IPS-18a (cell line): ENCODE data around the gene ARHGAP33.

ENCODE experiments used
- H3K27ac ChIP-seq: one replicate; pipeline ENCODE4 v1.5.1; 2013; ENCODE audit warnings: low read length
- H3K27me3 ChIP-seq: one replicate; pipeline ENCODE4 v1.6.1; 2013; ENCODE audit warnings: mild to moderate bottlenecking, low read length; ENCODE audit not compliant: control insufficient read depth, insufficient read depth
- H3K36me3 ChIP-seq: one replicate; pipeline ENCODE4 v1.6.1; 2013; ENCODE audit warnings: low read depth, low read length; ENCODE audit not compliant: control insufficient read depth
- H3K4me1 ChIP-seq: one replicate; pipeline ENCODE4 v1.6.1; 2013; ENCODE audit warnings: low read depth, low read length; ENCODE audit not compliant: control insufficient read depth
- H3K4me3 ChIP-seq: one replicate; pipeline ENCODE4 v1.5.1; 2013; ENCODE audit warnings: low read length
- H3K9ac ChIP-seq: one replicate; pipeline ENCODE4 v1.6.1; 2013; ENCODE audit warnings: mild to moderate bottlenecking, low read length, moderate library complexity
- H3K9me3 ChIP-seq: one replicate; pipeline ENCODE4 v1.6.1; 2013; ENCODE audit warnings: low read depth, low read length; ENCODE audit not compliant: control insufficient read depth

ARHGAP33 gene

DNA sequence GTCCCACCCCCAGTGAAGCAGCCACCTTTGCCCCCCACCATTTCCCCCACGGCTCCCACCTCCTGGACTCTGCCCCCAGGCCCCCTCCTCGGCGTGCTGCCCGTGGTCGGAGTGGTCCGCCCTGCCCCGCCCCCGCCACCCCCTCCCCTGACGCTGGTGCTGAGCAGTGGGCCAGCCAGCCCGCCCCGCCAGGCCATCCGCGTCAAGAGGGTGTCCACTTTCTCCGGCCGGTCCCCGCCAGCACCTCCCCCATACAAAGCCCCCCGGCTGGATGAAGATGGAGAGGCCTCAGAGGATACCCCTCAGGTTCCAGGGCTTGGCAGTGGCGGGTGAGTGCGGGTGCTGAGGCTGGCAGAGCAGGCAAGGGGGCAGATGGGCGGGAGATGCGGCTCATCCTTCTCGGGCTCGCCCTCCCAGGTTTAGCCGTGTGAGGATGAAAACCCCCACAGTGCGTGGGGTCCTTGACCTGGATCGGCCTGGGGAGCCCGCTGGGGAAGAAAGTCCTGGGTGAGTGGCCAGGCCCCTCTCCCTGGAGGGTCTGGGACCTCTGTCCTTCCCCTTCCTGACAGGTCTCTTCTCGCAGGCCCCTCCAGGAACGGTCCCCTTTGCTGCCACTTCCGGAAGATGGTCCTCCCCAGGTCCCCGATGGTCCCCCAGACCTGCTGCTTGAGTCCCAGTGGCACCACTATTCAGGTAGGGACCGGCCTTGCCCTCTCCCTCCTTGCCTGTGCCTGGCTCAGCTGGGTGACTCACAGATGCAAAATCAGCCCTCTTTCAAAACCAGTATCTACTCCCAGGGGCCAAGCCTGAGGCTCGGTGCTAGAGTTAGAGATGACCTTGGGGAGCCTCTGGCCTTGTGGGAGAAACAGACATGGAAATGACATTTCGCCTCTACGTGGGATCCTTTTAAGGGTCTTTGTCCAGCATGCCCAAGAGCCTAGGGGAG lies 41.9 kb upstream of the ARHGAP33 start:
- Histone ChIP-seq H3K9ac (no peak overlapping the region), H3K27me3 (no peaks in the 10 kb centered on the region), H3K36me3 (peaks cover 70% of the 10 kb centered on the region), H3K4me1 (no peaks in the 10 kb centered on the region), H3K27ac (no peak overlapping the region), H3K4me3 (no peak overlapping the region), H3K9me3 (no peaks in the 10 kb centered on the region)

DNA sequence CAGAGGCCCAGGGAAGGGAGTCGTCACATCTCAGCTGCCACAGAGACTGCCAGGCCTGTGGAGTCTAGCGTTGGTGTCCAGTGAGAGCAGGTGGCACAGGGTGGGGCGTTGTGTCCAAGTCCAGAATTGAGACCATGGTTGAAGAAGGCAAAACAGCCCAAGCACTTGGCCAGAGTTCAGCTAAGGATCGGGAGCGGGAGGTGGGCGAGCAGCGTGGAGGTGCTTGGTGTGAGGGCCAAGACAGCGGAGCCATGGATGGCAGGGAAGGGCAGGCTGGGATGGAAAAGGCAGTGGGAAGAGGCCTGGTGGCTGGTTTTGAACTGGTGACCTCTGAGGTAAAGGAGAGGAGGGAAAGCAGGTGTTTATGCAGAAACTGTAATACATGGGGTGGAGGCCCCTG lies 41.1 kb upstream of the ARHGAP33 start:
- H3K9ac ChIP-seq: no peak overlapping the region
- no peaks in the 10 kb centered on the region for H3K4me1 ChIP-seq
- peaks cover 66% of the 10 kb centered on the region for H3K36me3 ChIP-seq
- no peak overlapping the region for H3K27ac ChIP-seq
- no peaks in the 10 kb centered on the region for H3K9me3 ChIP-seq
- H3K4me3 ChIP-seq: no peak overlapping the region
- H3K27me3 ChIP-seq: no peaks in the 10 kb centered on the region

DNA sequence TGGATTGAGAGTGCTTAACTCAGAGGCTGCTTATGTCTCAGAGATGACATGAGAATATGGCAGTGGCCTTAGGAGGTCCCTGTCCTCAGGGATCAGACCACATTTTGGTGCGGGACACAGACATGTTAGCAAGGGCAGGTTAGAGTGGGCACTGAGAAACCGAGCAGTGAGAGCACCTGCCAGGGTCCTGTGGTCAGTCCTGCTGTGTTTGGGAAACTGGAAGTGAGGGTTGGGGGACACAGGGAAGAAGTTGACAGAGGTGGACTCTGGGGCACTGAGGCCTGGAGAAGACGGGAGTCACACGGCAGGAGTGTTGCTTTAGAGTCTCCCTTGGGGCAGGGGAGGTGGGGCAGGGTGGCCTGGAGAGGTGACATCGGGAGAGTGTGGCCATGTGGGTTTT lies 40.5 kb upstream of the ARHGAP33 start:
- H3K27me3 ChIP-seq: no peaks in the 10 kb centered on the region
- peaks cover 60% of the 10 kb centered on the region for H3K36me3 ChIP-seq
- H3K4me3 ChIP-seq: no peak overlapping the region
- H3K9me3 ChIP-seq: no peaks in the 10 kb centered on the region
- no peak overlapping the region for H3K27ac ChIP-seq
- no peak overlapping the region for H3K9ac ChIP-seq
- H3K4me1 ChIP-seq: no peaks in the 10 kb centered on the region

- no peaks in the 10 kb centered on the region for H3K4me1 ChIP-seq
- no peak overlapping the region for H3K9ac ChIP-seq
- H3K36me3 ChIP-seq: peaks cover 37% of the 10 kb centered on the region
- no peaks in the 10 kb centered on the region for H3K9me3 ChIP-seq
- no peaks in the 10 kb centered on the region for H3K27me3 ChIP-seq
- H3K27ac ChIP-seq: no peak overlapping the region
- H3K4me3 ChIP-seq: no peak overlapping the region
These were observed 38.2 kb upstream of the ARHGAP33 start for GRCh38 chr19:35736913-35737886.

DNA sequence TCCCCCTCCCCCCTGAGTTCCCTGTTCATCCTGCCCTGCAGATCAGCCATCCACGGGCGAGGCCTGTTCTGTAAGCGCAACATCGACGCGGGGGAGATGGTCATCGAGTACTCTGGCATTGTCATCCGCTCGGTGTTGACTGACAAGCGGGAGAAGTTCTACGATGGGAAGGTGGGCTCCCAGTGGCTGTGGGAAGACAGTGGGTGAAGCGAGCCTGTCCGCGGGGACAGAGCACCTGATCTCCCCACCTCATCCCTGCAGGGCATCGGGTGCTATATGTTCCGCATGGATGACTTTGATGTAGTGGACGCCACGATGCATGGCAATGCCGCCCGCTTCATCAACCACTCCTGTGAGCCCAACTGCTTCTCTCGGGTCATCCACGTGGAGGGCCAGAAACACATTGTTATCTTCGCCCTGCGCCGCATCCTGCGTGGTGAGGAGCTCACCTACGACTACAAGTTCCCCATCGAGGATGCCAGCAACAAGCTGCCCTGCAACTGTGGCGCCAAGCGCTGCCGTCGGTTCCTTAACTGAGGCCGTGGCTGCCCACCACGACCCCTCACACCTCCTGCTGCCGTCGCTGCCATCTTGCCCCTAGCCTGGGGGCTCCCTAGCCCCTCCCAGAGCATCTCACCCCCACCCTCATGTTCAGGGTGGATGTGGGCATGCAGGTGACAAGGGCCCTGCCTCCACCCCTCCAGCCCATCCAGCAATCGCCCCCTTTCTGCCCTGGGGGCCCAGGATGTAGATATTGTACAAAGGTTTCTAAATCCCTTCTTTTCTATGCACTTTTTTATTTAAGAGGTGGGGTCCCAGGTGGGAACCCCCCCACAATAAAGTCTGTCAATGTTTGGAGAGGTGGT lies 37.1 kb upstream of the ARHGAP33 start:
- Histone ChIP-seq H3K9me3 (no peaks in the 10 kb centered on the region), H3K27ac (no peak overlapping the region), H3K9ac (no peak overlapping the region), H3K4me1 (no peaks in the 10 kb centered on the region), H3K27me3 (no peaks in the 10 kb centered on the region), H3K36me3 (peaks cover 32% of the 10 kb centered on the region), H3K4me3 (no peak overlapping the region)

- no peak overlapping the region for H3K9ac ChIP-seq
- peaks cover 27% of the 10 kb centered on the region for H3K36me3 ChIP-seq
These were observed 36.5 kb upstream of the ARHGAP33 start for GRCh38 chr19:35738887-35739229.

DNA sequence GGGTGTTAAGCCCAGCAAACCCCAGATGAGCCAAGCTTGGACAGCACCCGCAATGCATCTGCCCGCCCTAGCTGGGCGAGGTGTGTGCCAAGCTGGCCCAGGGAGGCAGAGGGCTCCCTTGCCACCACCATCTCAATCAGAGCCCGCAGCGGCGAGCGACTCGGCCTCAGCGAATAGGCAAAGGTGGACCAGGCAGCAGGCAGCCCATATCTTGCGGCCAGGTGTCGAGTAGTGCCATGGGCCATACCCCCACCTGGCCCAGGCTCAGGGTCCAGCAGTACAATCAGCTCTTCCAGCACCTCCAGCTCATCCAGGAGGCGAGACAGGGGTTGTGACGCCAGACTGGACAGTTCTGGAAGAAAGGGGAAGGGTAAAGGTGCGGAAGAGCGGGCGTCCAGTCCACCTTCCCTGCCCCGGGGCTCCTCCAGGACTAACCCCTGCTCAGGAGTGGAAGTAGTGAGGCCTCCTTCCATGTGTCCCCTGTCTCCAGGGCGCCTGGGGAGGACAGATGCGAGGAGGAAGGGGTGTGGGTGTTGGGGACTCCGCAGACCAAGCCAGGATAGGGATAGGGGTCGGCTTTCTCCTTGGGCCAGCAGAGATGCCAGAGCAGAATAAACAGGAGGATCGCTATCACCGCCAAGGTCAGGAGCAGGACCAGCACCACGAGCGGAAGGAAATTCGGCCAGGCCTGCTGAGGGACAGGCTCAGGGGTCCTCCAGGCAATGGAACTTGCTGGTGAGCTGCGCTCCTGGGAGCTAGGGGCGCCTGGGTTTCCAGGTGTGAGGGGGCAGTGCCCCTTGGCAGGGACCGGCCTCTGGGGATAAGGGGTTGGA lies 35.9 kb upstream of the ARHGAP33 start:
- peak overlapping the region; percentile 6 for H3K9ac ChIP-seq
- peaks cover 22% of the 10 kb centered on the region for H3K36me3 ChIP-seq
- no peaks in the 10 kb centered on the region for H3K27me3 ChIP-seq
- no peak overlapping the region for H3K27ac ChIP-seq
- H3K4me1 ChIP-seq: peaks cover 4% of the 10 kb centered on the region
- H3K9me3 ChIP-seq: no peaks in the 10 kb centered on the region
- peak overlapping the region; percentile 58 for H3K4me3 ChIP-seq

More at GRCh38 chr19:35738887-35739229, 36.5 kb upstream of the ARHGAP33 start:
- Histone ChIP-seq H3K9me3 (no peaks in the 10 kb centered on the region), H3K27me3 (no peaks in the 10 kb centered on the region), H3K4me3 (no peak overlapping the region), H3K27ac (no peak overlapping the region), H3K4me1 (no peaks in the 10 kb centered on the region)

DNA sequence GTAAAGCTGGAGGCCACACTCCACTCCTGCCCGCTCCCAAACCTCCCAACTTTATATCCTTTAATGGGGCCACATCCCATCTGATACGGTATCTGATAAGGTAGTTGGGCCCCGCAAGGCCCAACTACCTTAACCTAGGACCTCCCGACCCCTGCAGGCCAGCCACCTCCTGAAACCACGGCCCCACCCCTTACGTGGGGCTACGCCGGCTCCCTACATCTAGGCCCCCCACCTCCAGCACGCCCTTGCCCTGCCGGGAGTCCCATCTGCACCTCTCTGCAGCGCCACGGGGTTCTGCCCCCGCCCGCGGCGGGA lies 35.3 kb upstream of the ARHGAP33 start:
- no peaks in the 10 kb centered on the region for H3K9me3 ChIP-seq
- peak overlapping the region; percentile 6 for H3K9ac ChIP-seq
- peaks cover 22% of the 10 kb centered on the region for H3K36me3 ChIP-seq
- H3K4me1 ChIP-seq: peaks cover 5% of the 10 kb centered on the region
- H3K27me3 ChIP-seq: no peaks in the 10 kb centered on the region
- peak overlapping the region; percentile 58 for H3K4me3 ChIP-seq
- H3K27ac ChIP-seq: no peak overlapping the region

- peaks cover 5% of the 10 kb centered on the region for H3K4me1 ChIP-seq
- no peaks in the 10 kb centered on the region for H3K9me3 ChIP-seq
- peaks cover 22% of the 10 kb centered on the region for H3K36me3 ChIP-seq
- no peaks in the 10 kb centered on the region for H3K27me3 ChIP-seq
- H3K9ac ChIP-seq: peak overlapping the region; percentile 50
- H3K27ac ChIP-seq: peak overlapping the region; percentile 81
- H3K4me3 ChIP-seq: peak overlapping the region; percentile 58
These were observed 34.8 kb upstream of the ARHGAP33 start for GRCh38 chr19:35740423-35741202.

- Histone ChIP-seq H3K9ac (peak overlapping the region; percentile 50), H3K27me3 (no peaks in the 10 kb centered on the region), H3K27ac (peak overlapping the region; percentile 81), H3K4me3 (peak overlapping the region; percentile 58), H3K36me3 (peaks cover 22% of the 10 kb centered on the region), H3K4me1 (peaks cover 5% of the 10 kb centered on the region), H3K9me3 (no peaks in the 10 kb centered on the region)
These were observed 34.2 kb upstream of the ARHGAP33 start for GRCh38 chr19:35741203-35741515.
